Measurements from ENCODE around the gene N4BP2L1. TPM values are rescaled to one million over a fixed set of nuclear protein-coding genes. Genes with fewer than 3 reads are reported as not detected.

The N4BP2L1 gene
- total and polyA plus RNA-seq, 2 of the 8 experiments (the other 6 are each of a cell fraction or from before 2014, with no cell fraction given) = 1.3 to 3.1 TPM

GRCh38 chr13:32476892-32477291 lies 49.0 kb upstream of the N4BP2L1 start:
- no peaks in the 10 kb centered on the region for H3K23me2 ChIP-seq (ENCODE audit: low read depth, low read length)
- H3K23ac ChIP-seq (ENCODE audit: insufficient read length) = no peak overlapping the region
- no peak for DNase-seq (ENCODE audit: low read depth in 1 of 2, low spot score in 2 of 2)
- no peaks in the 10 kb centered on the region for H3K27me3 ChIP-seq (replicated peaks in 1 of 4; ENCODE audit: control insufficient read depth in 3 of 4, extremely low read depth in 1 of 4, insufficient read depth in 3 of 4, low read length in 3 of 4)
- no peak overlapping the region for H3K18ac ChIP-seq (ENCODE audit: extremely low read depth, low read length)
- POLR2A ChIA-PET (ENCODE audit: partially characterized antibody) = no interaction called here
- no peaks in the 10 kb centered on the region for H3K79me1 ChIP-seq (ENCODE audit: low read depth, low read length)
- CTCF ChIA-PET (ENCODE audit: partially characterized antibody) = interaction anchor here (0.9 to 1.7 kb wide), 4 partner anchors 8 to 209 kb away, joined by 3 to 5 read pairs (median 3); no protein-coding TSS in a partner anchor
- FAIRE-seq = no peak
- no peak overlapping the region for H3K4me2 ChIP-seq (ENCODE audit: insufficient read depth in 1 of 2, low read depth in 2 of 2, low read length in 2 of 2)
- no peak overlapping the region for H4K8ac ChIP-seq (ENCODE audit: extremely low read depth, insufficient read depth, low read length)
- no peak overlapping the region for H2AFZ ChIP-seq (ENCODE audit: low read length)
- H2BK120ac ChIP-seq (replicated peaks; ENCODE audit: low read depth, low read length) = no peak overlapping the region
- H2BK20ac ChIP-seq (ENCODE audit: low read length) = no peak overlapping the region
- no peaks in the 10 kb centered on the region for H4K20me1 ChIP-seq (replicated peaks in 1 of 2; ENCODE audit: control insufficient read depth in 1 of 2, insufficient read depth in 2 of 2, low read length in 2 of 2)
- H3K4me1 ChIP-seq (replicated peaks in 1 of 4; ENCODE audit: control insufficient read depth in 3 of 4, insufficient read depth in 4 of 4, low read length in 3 of 4) = no peaks in the 10 kb centered on the region
- 90% methylated on average over 5 of the region's 5 CpGs; no CpG with 5 or more reads in 1 of the 2 experiments for whole genome bisulfite sequencing, 2 experiments (ENCODE audit: extremely low coverage in 1 of 2, insufficient coverage in 1 of 2, insufficient read length in 1 of 2, insufficient replicate concordance in 2 of 2, low coverage in 1 of 2, low lambda C conversion rate in 2 of 2, missing lambda C conversion rate in 1 of 2)
- H2AK5ac ChIP-seq (ENCODE audit: low read depth, low read length) = no peak overlapping the region
- no peak overlapping the region for H3K4me3 ChIP-seq (ENCODE audit: extremely low read depth in 1 of 4, insufficient read depth in 2 of 4, low read depth in 3 of 4, low read length in 4 of 4)
- no peak overlapping the region for H3K56ac ChIP-seq (replicated peaks; ENCODE audit: insufficient read length, low read depth, low read length)
- H4K91ac ChIP-seq (replicated peaks; ENCODE audit: insufficient read length, low read length) = no peak overlapping the region
- H3K27ac ChIP-seq (ENCODE audit: low read depth, low read length) = no peak overlapping the region
- no peak overlapping the region for H3K9ac ChIP-seq (replicated peaks in 1 of 4; ENCODE audit: extremely low read depth in 1 of 4, low read depth in 3 of 4, low read length in 3 of 4)
- H2BK5ac ChIP-seq (ENCODE audit: low read depth, low read length) = no peak overlapping the region
- H3K9me3 ChIP-seq (ENCODE audit: insufficient read depth in 2 of 2, low read depth in 1 of 2, low read length in 1 of 2) = no peaks in the 10 kb centered on the region
- H2BK12ac ChIP-seq (ENCODE audit: low read depth, low read length) = no peak overlapping the region
- no peaks in the 10 kb centered on the region for H3K36me3 ChIP-seq (ENCODE audit: control insufficient read depth in 2 of 4, insufficient read depth in 4 of 4, low read length in 3 of 4)
- H3K4ac ChIP-seq (replicated peaks; ENCODE audit: insufficient read length, low read depth, low read length) = no peak overlapping the region
- no peak overlapping the region for H3K14ac ChIP-seq (ENCODE audit: insufficient read length)
- H2BK15ac ChIP-seq (ENCODE audit: low read length) = no peak overlapping the region
- H4K5ac ChIP-seq (ENCODE audit: insufficient read length, low read depth, low read length) = no peak overlapping the region
- H3K79me2 ChIP-seq (ENCODE audit: control insufficient read depth in 1 of 2, insufficient read depth in 2 of 2, low read length in 2 of 2) = no peaks in the 10 kb centered on the region
- TF ChIP-seq CREB1 (IDR thresholded peaks at IDR 0.05) (no peak), PHF8 (conservative IDR thresholded peaks at IDR 0.05; ENCODE audit: low read depth, low read length) (no peak)

Measured in H1 (cell line).